Stimulated activated naive B cell treated with anti-CD40 and anti-IgM and Interleukin-4, amounts not matched to agents 10 μg/mL and 1 μg/mL and 100 μg/mL, for 72 hours (primary cell): ENCODE results near the gene ICA1.
A peak's percentile ranks its signal among the peaks of the same experiment; 100 is the strongest.

Experiments used
- ATAC-seq, 2 donors: fragments of 150-1000 bp; cut with Tn5 transposase; replicated peaks; 2 replicates each; pipeline ENCODE4 v1.10.0; 2021; ENCODE audit warnings: moderate library complexity in 1 of 2
- DNase-seq: peaks from one replicate; pipeline ENCODE4 v3.0.0; 2021
- H3K27ac Mint-ChIP-seq: one replicate; pipeline ENCODE4 v1.8.0; 2022; ENCODE audit warnings: mild to moderate bottlenecking, mixed read lengths
- H3K27me3 Mint-ChIP-seq, 2 donors: one replicate each; pipeline ENCODE4 v1.8.0; 2022; ENCODE audit warnings: mixed read lengths in 2 of 2
- H3K36me3 Mint-ChIP-seq, 2 donors: one replicate each; pipeline ENCODE4 v1.8.0; 2022; ENCODE audit warnings: mixed read lengths in 2 of 2, mild to moderate bottlenecking in 1 of 2
- H3K4me1 Mint-ChIP-seq, 2 donors: one replicate each; pipeline ENCODE4 v1.8.0; 2022; ENCODE audit warnings: mixed read lengths in 2 of 2, mild to moderate bottlenecking in 1 of 2
- H3K4me3 Mint-ChIP-seq, 2 donors: one replicate each; pipeline ENCODE4 v1.8.0; 2022; ENCODE audit warnings: mild to moderate bottlenecking in 2 of 2, mixed read lengths in 2 of 2, moderate library complexity in 1 of 2
- H3K9me3 Mint-ChIP-seq, 2 donors: one replicate each; pipeline ENCODE4 v1.8.0; 2022; ENCODE audit warnings: mixed read lengths in 2 of 2, mild to moderate bottlenecking in 1 of 2

The ICA1 gene

GRCh38 chr7:8283968-8284367 is 22.0 kb upstream of the ICA1 start:
- H3K36me3 Mint-ChIP-seq, result no peaks in the 10 kb centered on the region
- H3K27ac Mint-ChIP-seq, result no peak overlapping the region
- DNase-seq, result no peak
- no peaks in the 10 kb centered on the region for H3K27me3 Mint-ChIP-seq
- no peak overlapping the region for H3K4me3 Mint-ChIP-seq
- H3K9me3 Mint-ChIP-seq, result peaks cover 0 to 1% of the 10 kb centered on the region in 2 donors
- no peaks in the 10 kb centered on the region for H3K4me1 Mint-ChIP-seq
- ATAC-seq, result no peak

GRCh38 chr7:8282871-8283270 is 20.9 kb upstream of the ICA1 start:
- ATAC-seq (no peak), DNase-seq (no peak)
- Mint-ChIP-seq H3K36me3 (no peaks in the 10 kb centered on the region), H3K9me3 (peaks cover 0 to 1% of the 10 kb centered on the region in 2 donors), H3K27me3 (no peaks in the 10 kb centered on the region), H3K27ac (no peak overlapping the region), H3K4me3 (no peak overlapping the region), H3K4me1 (no peaks in the 10 kb centered on the region)

- no peaks in the 10 kb centered on the region for H3K36me3 Mint-ChIP-seq
- no peaks in the 10 kb centered on the region for H3K4me1 Mint-ChIP-seq
- no peak overlapping the region for H3K4me3 Mint-ChIP-seq
- H3K27me3 Mint-ChIP-seq, result no peaks in the 10 kb centered on the region
- H3K9me3 Mint-ChIP-seq, result peaks cover 0 to 1% of the 10 kb centered on the region in 2 donors
- no peak overlapping the region for H3K27ac Mint-ChIP-seq
- no peak for ATAC-seq
- no peak for DNase-seq
Observed at GRCh38 chr7:8282162-8282561, 20.2 kb upstream of the ICA1 start.

GRCh38 chr7:8278183-8278582 is 16.2 kb upstream of the ICA1 start:
- DNase-seq (no peak), ATAC-seq (no peak)
- H3K9me3 Mint-ChIP-seq, result peaks cover 0 to 1% of the 10 kb centered on the region in 2 donors
- H3K36me3 Mint-ChIP-seq, result no peaks in the 10 kb centered on the region
- no peaks in the 10 kb centered on the region for H3K4me1 Mint-ChIP-seq
- H3K4me3 Mint-ChIP-seq, result no peak overlapping the region
- H3K27me3 Mint-ChIP-seq, result peaks cover 3 to 12% of the 10 kb centered on the region in 2 donors
- H3K27ac Mint-ChIP-seq, result no peak overlapping the region

- Mint-ChIP-seq H3K27ac (no peak overlapping the region), H3K36me3 (no peaks in the 10 kb centered on the region), H3K27me3 (peaks cover 3 to 12% of the 10 kb centered on the region in 2 donors), H3K9me3 (peaks cover 0 to 1% of the 10 kb centered on the region in 2 donors), H3K4me3 (no peak overlapping the region), H3K4me1 (no peaks in the 10 kb centered on the region)
- DNase-seq, result no peak
- ATAC-seq, result no peak
Observed at GRCh38 chr7:8277394-8277982, 15.5 kb upstream of the ICA1 start.

GRCh38 chr7:8274589-8274988 is 12.6 kb upstream of the ICA1 start:
- no peak overlapping the region for H3K27ac Mint-ChIP-seq
- H3K4me1 Mint-ChIP-seq, result no peaks in the 10 kb centered on the region
- H3K27me3 Mint-ChIP-seq, result peaks cover 14 to 21% of the 10 kb centered on the region in 2 donors
- H3K4me3 Mint-ChIP-seq, result no peak overlapping the region
- DNase-seq (no peak), ATAC-seq (no peak)
- no peaks in the 10 kb centered on the region for H3K36me3 Mint-ChIP-seq
- peaks cover 0 to 1% of the 10 kb centered on the region in 2 donors for H3K9me3 Mint-ChIP-seq

GRCh38 chr7:8271960-8272359 is 10.0 kb upstream of the ICA1 start:
- Mint-ChIP-seq H3K27ac (no peak overlapping the region), H3K36me3 (no peaks in the 10 kb centered on the region), H3K9me3 (no peaks in the 10 kb centered on the region), H3K27me3 (peaks cover 18 to 25% of the 10 kb centered on the region in 2 donors), H3K4me1 (no peaks in the 10 kb centered on the region), H3K4me3 (no peak overlapping the region)
- no peak for DNase-seq
- peak in 1 of 2 donors; percentile 36 for ATAC-seq

- Mint-ChIP-seq H3K4me1 (peaks cover 3 to 6% of the 10 kb centered on the region in 2 donors), H3K36me3 (no peaks in the 10 kb centered on the region), H3K27me3 (peaks cover 45 to 49% of the 10 kb centered on the region in 2 donors), H3K27ac (no peak overlapping the region), H3K4me3 (peak overlapping the region in 1 of 2 donors; percentile 75), H3K9me3 (peaks cover 0 to 2% of the 10 kb centered on the region in 2 donors)
- DNase-seq, result no peak
- ATAC-seq, result no peak
Observed at GRCh38 chr7:8263048-8263447, 1.1 kb upstream of the ICA1 start.

- Mint-ChIP-seq H3K36me3 (no peaks in the 10 kb centered on the region), H3K9me3 (peaks cover 0 to 2% of the 10 kb centered on the region in 2 donors), H3K27ac (no peak overlapping the region), H3K4me3 (peak overlapping the region; percentile 78 to 83), H3K4me1 (peaks cover 3 to 6% of the 10 kb centered on the region in 2 donors), H3K27me3 (peaks cover 42 to 44% of the 10 kb centered on the region in 2 donors)
- DNase-seq, result peak; percentile 2
- ATAC-seq, result peak; percentile 41 to 60
Observed at GRCh38 chr7:8260871-8261694, 884 bp downstream of the ICA1 start.

GRCh38 chr7:8259586-8260222 is 2.3 kb downstream of the ICA1 start:
- DNase-seq (no peak), ATAC-seq (no peak)
- peaks cover 30 to 35% of the 10 kb centered on the region in 2 donors for H3K27me3 Mint-ChIP-seq
- H3K36me3 Mint-ChIP-seq, result no peaks in the 10 kb centered on the region
- H3K27ac Mint-ChIP-seq, result no peak overlapping the region
- H3K9me3 Mint-ChIP-seq, result no peaks in the 10 kb centered on the region
- H3K4me1 Mint-ChIP-seq, result peaks cover 3 to 6% of the 10 kb centered on the region in 2 donors
- H3K4me3 Mint-ChIP-seq, result no peak overlapping the region

- Mint-ChIP-seq H3K4me3 (no peak overlapping the region), H3K4me1 (peaks cover 3 to 6% of the 10 kb centered on the region in 2 donors), H3K27me3 (peaks cover 27 to 34% of the 10 kb centered on the region in 2 donors), H3K9me3 (no peaks in the 10 kb centered on the region), H3K27ac (no peak overlapping the region), H3K36me3 (no peaks in the 10 kb centered on the region)
- ATAC-seq (no peak), DNase-seq (no peak)
Observed at GRCh38 chr7:8258734-8259133, 3.2 kb downstream of the ICA1 start.

- Mint-ChIP-seq H3K27ac (no peak overlapping the region), H3K27me3 (peaks cover 24 to 30% of the 10 kb centered on the region in 2 donors), H3K4me1 (peaks cover 3 to 6% of the 10 kb centered on the region in 2 donors), H3K36me3 (no peaks in the 10 kb centered on the region), H3K9me3 (no peaks in the 10 kb centered on the region), H3K4me3 (no peak overlapping the region)
- DNase-seq, result no peak
- ATAC-seq, result no peak
Observed at GRCh38 chr7:8258166-8258565, 3.8 kb downstream of the ICA1 start.

- Mint-ChIP-seq H3K4me1 (peaks cover 1 to 2% of the 10 kb centered on the region in 2 donors), H3K27me3 (peaks cover 10 to 17% of the 10 kb centered on the region in 2 donors), H3K36me3 (no peaks in the 10 kb centered on the region), H3K4me3 (no peak overlapping the region), H3K27ac (no peak overlapping the region), H3K9me3 (no peaks in the 10 kb centered on the region)
- ATAC-seq (no peak), DNase-seq (no peak)
Observed at GRCh38 chr7:8255680-8256655, 6.0 kb downstream of the ICA1 start.

- peaks cover 5 to 8% of the 10 kb centered on the region in 2 donors for H3K27me3 Mint-ChIP-seq
- H3K27ac Mint-ChIP-seq, result no peak overlapping the region
- H3K4me1 Mint-ChIP-seq, result no peaks in the 10 kb centered on the region
- ATAC-seq, result no peak
- no peaks in the 10 kb centered on the region for H3K9me3 Mint-ChIP-seq
- H3K4me3 Mint-ChIP-seq, result no peak overlapping the region
- no peak for DNase-seq
- no peaks in the 10 kb centered on the region for H3K36me3 Mint-ChIP-seq
Observed at GRCh38 chr7:8254667-8255066, 7.3 kb downstream of the ICA1 start.
